Tibial artery (tissue), 4 donors: ENCODE measurements around the gene DENND6B.

Experiments used
- DNase-seq, 2 donors: peaks; one replicate each; pipeline ENCODE4 v3.0.0-alpha.2; 2019
- H3K27ac ChIP-seq, 2 donors: fragments of 200-600 bp; sonication (generic) in 1 of 2; 1 replicate in 1 of 2; 2 replicates in 1 of 2; pipeline ENCODE4 v1.5.1; 2018 to 2019; ENCODE audit warnings: mild to moderate bottlenecking in 1 of 2
- H3K27me3 ChIP-seq, 2 donors: fragments of 200-600 bp; sonication (generic) in 1 of 2; one replicate each; pipeline versions ENCODE4 v1.5.1 to v1.6.0; 2016 to 2019
- H3K36me3 ChIP-seq, 3 donors: fragments of 200-600 bp; sonication (generic) in 2 of 3; one replicate each; pipeline ENCODE4 v1.5.1; 2016 to 2019; ENCODE audit warnings: mild to moderate bottlenecking in 2 of 3
- H3K4me1 ChIP-seq, 4 donors: fragments of 200-600 bp; sonication (generic) in 2 of 4; 1 replicate in 3 of 4; 2 replicates in 1 of 4; pipeline ENCODE4 v1.5.1; 2016 to 2019
- H3K4me3 ChIP-seq, 2 donors: fragments of 200-600 bp; sonication (generic) in 1 of 2; 1 replicate in 1 of 2; 2 replicates in 1 of 2; pipeline ENCODE4 v1.5.1; 2018 to 2019; ENCODE audit warnings: mild to moderate bottlenecking in 2 of 2
- H3K9me3 ChIP-seq, 3 donors: fragments of 200-600 bp; sonication (generic) in 1 of 3; one replicate each; pipeline ENCODE4 v1.5.1; 2016 to 2019
- intact Hi-C: fragments of 100-400 bp; cut with DNase I; formaldehyde crosslinking; loops from one replicate; pipeline ENCODE4 v1.15.0; 2023; ENCODE audit warnings: low total_unique reads
- TF ChIP-seq, protein P1 (sequence below), 2 experiments: fragments of 200-600 bp in 1 of 2; fragments of 450-650 bp in 1 of 2; IDR thresholded peaks; one replicate each; pipeline ENCODE4 v1.5.1; 2017 to 2019; ENCODE audit warnings: antibody characterized with exemption in 2 of 2, mild to moderate bottlenecking in 1 of 2, moderate library complexity in 1 of 2

DENND6B gene

DNA sequence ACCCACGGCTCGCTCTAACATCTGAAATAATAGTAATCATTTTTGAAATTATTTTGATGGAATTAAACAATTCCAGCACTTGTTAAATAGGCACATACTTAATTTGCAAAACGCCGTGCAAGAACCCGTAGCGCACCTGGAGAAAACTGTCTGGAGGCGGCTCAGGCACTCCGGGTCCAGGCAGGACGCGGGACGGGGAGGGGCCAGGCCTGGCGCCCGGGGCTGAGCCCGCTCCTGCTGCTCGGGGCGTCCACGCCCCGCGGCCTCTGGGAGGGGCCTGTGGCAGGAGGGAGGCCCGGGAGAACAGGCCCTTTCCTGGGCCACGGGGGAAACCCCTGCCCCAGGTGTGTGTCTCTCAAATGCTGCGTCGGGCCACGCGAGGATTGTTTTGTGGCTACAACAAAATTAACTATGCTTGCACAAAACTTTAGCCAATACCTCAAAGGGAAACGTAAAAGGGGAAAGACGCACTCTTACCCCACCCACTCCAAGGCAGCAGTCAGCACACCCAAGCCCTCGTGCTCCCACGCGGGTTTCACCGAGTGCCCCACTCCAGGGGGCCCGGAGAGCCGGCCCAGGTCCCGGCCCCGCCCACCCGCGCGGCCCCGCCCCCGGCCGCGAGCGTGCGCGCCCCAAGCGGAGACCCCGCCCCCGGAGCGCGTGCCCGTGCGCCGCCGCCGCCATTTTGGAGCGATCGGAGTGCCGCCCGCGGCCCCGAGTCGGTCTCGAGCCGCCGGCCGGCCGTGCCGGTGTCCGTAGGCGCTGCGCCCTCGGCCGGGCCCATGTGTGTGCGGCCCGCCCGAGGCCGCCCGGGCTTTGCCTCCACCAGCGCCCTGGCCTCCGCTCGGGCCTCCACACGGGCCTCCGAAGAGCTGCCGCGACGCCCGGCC, 16.1 kb upstream of the DENND6B start, which contains the start of gene PPP6R2:
TSS of gene PPP6R2 (plus strand) at position 677 of the 890 bp plus-strand sequence. CDS start 50,582 bp downstream, outside the sequence.
- no peaks in the 10 kb centered on the region for H3K27me3 ChIP-seq
- no peaks in the 10 kb centered on the region for H3K36me3 ChIP-seq
- DNase-seq = peak; percentile 71 to 89
- H3K27ac ChIP-seq = peak within 1 kb of the TSS; percentile 87 to 88
- H3K4me1 ChIP-seq = peaks cover 0 to 25% (median 15%) of the 10 kb centered on the region in 4 donors
- intact Hi-C loops = loop anchor here (2.0 kb wide), 2 partner anchors 16 to 98 kb away; partner anchors contain the start of genes DENND6B and TUBGCP6
- TF ChIP-seq, protein P1, sequence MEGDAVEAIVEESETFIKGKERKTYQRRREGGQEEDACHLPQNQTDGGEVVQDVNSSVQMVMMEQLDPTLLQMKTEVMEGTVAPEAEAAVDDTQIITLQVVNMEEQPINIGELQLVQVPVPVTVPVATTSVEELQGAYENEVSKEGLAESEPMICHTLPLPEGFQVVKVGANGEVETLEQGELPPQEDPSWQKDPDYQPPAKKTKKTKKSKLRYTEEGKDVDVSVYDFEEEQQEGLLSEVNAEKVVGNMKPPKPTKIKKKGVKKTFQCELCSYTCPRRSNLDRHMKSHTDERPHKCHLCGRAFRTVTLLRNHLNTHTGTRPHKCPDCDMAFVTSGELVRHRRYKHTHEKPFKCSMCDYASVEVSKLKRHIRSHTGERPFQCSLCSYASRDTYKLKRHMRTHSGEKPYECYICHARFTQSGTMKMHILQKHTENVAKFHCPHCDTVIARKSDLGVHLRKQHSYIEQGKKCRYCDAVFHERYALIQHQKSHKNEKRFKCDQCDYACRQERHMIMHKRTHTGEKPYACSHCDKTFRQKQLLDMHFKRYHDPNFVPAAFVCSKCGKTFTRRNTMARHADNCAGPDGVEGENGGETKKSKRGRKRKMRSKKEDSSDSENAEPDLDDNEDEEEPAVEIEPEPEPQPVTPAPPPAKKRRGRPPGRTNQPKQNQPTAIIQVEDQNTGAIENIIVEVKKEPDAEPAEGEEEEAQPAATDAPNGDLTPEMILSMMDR (IDR thresholded peaks at IDR 0.05) = no peak
- H3K4me3 ChIP-seq = peak within 1 kb of the TSS; percentile 99
- H3K9me3 ChIP-seq = no peaks in the 10 kb centered on the region

DNA sequence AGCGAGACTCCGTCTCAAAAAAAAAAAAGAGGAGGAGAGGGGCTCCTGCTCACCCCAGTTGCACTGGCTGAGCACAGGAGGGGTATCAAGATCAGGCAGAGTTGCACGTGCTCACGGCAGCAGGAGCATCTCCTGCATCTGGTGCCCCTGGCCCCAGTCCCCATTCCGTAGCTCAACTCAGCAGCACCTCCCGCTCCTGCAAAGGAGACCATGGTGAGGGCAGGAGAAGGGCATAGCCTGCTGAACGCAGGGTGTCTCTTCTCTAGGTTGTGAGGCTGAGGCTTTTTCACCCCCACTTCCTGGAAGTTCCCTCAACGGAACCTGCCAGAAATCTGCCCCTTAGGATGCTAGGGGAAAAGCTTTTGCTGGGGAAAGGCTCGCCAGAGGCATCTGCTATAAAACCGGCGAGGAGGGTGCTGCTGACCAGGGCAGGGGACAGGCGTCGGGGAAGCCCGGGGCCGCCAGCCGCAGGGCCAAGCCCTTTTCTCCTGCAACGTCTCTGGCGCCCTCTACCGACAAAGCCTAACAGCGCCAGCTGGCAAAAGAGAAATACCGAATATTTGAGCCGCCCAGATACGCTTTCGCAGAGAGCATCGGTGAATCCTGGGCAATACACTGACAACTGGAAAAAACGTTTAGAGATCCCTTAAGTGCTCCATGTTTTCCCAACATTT, 15.3 kb upstream of the DENND6B start:
- peak overlapping the region; percentile 99 for H3K4me3 ChIP-seq
- no peaks in the 10 kb centered on the region for H3K36me3 ChIP-seq
- H3K27me3 ChIP-seq = no peaks in the 10 kb centered on the region
- H3K27ac ChIP-seq = peak overlapping the region in 1 of 2 donors; percentile 88
- peak; percentile 91 to 92 for DNase-seq
- peaks cover 0 to 22% (median 14%) of the 10 kb centered on the region in 4 donors for H3K4me1 ChIP-seq
- intact Hi-C loops = loop anchor here (2.0 kb wide), 2 partner anchors 15 to 97 kb away; partner anchors contain the start of genes DENND6B and TUBGCP6
- H3K9me3 ChIP-seq = no peaks in the 10 kb centered on the region
- TF ChIP-seq, protein P1 (IDR thresholded peaks at IDR 0.05) = peak; percentile 94 to 98

DNA sequence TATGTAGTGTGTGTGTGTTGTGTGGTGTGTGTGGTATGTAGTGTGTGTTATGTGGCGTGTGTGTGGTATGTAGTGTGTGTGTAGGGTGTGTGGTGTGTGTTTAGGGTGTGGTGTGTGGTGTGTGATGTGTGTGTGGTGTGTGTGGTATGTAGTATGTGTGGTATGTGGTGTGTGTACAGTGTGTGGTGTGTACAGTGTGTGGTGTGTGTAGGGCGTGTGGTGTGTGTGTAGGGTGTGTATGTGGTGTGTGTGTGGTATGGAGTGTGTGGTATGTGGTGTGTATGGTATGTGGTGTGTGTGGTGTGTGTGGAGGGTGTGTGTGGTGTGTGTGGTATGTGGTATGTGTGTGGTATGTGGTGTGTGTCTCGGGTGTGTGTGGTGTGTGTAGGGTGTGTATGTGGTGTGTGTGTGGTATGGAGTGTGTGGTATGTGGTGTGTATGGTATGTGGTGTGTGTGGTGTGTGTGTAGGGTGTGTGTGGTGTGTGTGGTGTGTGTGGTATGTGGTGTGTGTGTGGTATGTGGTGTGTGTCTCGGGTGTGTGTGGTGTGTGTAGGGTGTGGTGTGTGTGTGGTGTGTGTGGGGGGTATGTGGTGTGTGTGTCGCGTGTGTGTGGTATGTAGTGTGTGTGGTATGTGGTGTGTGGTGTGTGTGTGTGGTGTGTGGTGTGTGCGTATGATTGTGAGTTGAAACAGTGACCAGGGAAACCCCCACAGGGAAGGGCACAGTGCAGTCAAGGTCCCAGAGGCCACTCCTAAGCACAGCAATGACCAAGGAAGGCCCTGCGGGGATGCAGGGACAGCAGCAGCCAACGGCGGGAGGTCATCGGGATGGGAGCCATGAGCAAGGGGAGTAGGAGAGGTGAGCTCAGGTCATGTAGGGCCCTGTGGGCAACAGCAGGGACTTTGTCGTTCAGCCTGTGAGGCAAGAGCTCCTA, 13.4 kb upstream of the DENND6B start:
- DNase-seq = no peak
- intact Hi-C loops = no loop called here
- H3K27ac ChIP-seq = no peak overlapping the region
- no peaks in the 10 kb centered on the region for H3K36me3 ChIP-seq
- H3K4me1 ChIP-seq = peaks cover 0 to 11% (median 5%) of the 10 kb centered on the region in 4 donors
- H3K27me3 ChIP-seq = no peaks in the 10 kb centered on the region
- TF ChIP-seq, protein P1 (IDR thresholded peaks at IDR 0.05) = no peak
- H3K9me3 ChIP-seq = no peaks in the 10 kb centered on the region
- no peak overlapping the region for H3K4me3 ChIP-seq

DNA sequence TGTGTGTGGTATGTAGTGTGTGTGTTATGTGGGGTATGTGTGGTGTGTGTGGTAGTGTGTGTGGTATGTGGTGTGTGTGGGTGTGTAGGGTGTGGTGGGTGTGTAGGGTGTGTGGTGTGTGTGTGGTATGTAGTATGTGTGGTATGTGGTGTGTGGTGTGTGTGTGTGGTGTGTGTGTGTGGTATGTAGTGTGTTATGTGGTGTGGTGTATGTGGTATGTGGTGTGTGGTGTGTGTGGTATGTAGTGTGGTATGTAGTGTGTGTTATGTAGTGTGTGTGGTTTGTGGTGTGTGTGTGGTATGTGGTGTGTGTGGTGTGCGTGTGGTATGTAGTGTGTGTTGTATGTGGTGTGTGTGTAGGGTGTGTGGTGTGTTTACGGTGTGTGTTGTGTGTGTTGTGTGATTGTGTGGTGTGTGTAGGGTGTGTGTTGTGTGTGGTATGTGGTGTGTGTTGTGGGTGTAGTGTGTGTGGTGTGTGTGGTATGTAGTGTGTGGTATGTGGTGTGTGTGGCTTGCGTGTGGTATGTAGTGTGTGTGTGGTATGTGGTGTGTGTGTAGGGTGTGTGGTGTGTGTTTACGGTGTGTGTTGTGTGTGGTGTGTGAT, 12.1 kb upstream of the DENND6B start:
- no peaks in the 10 kb centered on the region for H3K9me3 ChIP-seq
- DNase-seq = no peak

More for the DNA sequence above, 12.1 kb upstream of the DENND6B start:
- no peak overlapping the region for H3K4me3 ChIP-seq
- no peaks in the 10 kb centered on the region for H3K27me3 ChIP-seq
- intact Hi-C loops = no loop called here
- TF ChIP-seq, protein P1 (IDR thresholded peaks at IDR 0.05) = no peak
- H3K27ac ChIP-seq = no peak overlapping the region
- peaks cover 0 to 11% (median 5%) of the 10 kb centered on the region in 4 donors for H3K4me1 ChIP-seq
- H3K36me3 ChIP-seq = no peaks in the 10 kb centered on the region
